Activated CD4-positive, alpha-beta T cell treated with anti-CD3 and anti-CD28 coated beads, Interleukin-2, Interleukin-4, amounts not matched to agents 100 ng/mL and 50 ng/mL, durations not matched to agents 16 hours and 8 hours (primary cell): Measurements from ENCODE around the gene CDK13.

ENCODE experiments used
- DNase-seq: peaks from one replicate; pipeline ENCODE4 v3.0.0-alpha.2; 2020; ENCODE audit warnings: low spot score

The CDK13 gene

DNA sequence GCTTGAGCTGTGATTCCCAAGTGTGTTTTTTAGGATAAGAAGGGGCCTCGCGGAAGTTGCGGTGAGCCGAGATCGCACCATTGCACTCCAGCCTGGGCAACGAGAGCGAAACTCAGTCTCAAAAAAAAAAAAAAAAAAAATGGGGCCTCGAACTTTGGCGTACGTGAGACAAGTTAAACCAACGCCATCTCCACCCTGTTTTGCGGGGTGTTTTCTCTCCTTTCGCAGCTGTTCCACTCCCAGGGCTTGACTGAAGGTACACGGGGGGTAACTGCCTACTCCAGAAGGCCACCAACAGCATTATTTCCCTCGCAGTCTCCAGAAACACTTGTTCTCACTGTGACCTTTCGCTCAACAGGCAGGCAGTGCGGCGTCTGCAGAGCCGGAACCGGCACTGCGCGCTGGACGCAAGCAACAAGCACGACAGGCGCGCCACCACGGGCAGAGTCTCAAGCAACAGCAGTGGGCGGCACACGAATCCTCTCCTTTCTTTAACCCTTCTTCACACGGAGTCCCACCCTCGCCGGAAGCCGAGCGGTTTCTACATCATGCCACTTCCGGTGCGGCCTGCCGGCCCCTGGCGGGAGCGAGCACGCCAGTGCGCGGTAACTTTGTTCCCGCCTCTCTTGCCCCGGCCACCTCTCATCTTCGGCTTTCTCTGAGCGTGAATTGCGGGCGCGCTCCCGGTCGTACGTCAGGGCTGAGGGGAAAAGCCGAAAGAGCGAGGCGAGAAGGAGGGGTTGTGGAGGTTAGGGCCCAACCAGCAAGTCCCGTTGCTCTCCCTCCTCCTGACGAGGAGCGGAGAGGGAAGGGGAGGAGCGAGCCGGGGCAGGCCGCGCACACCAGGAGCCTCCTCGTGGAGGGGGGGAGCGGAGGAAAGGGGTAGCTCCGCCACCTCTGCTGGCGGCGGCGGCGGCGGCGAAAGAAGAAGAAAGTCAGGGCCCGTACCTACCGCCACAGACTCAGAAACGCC is 814 bp upstream of the CDK13 start:
- DNase-seq = peak; percentile 98

DNA sequence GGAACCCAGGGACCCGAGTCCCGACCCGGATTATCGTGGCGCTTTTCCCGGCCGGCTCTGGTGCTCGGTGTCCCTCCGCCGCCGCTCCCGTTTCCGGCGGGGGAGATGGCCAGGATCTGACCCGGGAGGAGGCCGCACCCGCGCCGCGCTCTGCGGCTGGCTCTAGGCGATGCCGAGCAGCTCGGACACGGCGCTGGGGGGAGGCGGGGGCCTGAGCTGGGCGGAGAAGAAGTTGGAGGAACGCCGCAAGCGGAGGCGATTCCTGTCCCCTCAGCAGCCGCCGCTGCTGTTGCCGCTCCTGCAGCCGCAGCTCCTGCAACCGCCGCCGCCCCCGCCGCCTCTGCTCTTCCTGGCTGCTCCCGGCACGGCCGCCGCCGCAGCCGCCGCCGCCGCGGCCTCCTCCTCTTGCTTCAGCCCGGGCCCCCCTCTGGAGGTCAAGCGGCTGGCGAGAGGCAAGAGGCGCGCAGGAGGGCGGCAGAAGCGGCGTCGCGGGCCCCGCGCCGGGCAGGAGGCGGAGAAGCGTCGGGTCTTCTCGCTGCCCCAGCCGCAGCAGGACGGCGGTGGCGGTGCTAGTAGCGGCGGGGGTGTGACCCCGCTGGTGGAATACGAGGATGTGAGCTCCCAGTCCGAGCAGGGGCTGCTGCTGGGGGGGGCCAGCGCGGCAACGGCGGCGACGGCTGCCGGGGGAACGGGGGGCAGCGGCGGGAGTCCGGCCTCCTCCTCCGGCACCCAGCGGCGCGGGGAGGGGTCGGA is 593 bp downstream of the CDK13 start:
- DNase-seq = peak; percentile 28

DNA sequence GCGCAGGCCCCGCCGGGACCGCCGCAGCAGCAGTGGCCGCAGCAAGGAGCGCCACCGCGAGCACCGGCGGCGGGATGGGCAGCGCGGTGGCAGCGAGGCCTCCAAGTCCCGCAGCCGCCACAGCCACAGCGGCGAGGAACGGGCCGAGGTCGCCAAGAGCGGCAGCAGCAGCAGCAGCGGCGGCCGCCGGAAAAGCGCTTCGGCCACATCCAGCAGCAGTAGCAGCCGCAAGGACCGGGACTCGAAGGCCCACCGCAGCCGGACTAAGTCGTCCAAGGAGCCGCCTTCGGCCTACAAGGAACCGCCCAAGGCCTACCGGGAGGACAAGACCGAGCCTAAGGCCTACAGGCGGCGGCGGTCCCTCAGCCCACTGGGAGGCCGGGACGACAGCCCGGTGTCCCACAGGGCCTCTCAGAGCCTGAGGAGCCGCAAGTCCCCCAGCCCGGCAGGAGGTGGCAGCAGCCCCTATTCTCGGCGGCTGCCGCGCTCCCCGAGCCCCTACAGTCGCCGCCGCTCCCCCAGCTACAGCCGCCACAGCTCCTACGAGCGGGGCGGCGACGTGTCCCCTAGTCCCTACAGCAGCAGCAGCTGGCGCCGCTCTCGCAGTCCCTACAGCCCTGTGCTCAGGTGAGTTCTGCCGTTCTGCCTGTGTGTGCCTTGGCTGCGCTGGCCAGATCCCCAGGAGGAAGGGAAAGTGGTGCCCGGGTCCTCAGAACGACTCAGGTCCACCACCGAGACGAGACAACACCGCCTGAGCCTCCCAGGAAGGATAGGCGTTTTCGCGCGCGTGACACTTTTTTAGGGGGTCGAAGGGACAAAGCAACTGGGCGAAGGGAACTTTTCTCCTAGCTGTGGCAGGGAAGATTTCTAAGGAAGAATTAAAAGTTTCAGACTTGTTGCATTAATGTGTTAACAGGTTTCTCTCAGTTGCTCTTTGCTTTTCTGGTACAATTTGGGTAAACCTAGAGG is 1.5 kb downstream of the CDK13 start:
- DNase-seq = peak; percentile 58

DNA sequence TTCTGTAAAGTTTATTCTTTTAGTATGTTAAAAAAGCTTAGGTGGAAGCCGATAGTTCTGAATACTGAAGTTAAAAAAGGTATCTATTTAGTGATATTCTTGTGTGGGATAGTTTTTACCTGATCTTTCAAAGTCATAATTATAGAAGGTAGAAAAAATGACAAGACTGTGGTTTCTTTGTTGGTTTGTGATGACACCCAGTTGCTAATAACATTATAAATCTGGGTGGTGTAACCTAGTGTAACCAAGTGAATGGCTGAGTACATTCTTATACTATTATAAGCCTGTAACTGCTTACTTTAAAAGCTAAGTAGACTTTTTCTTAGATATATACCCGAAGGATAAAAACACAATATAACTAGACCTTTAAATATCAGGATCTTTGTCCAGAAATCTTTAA is 2.3 kb downstream of the CDK13 start:
- peak; percentile 30 for DNase-seq

DNA sequence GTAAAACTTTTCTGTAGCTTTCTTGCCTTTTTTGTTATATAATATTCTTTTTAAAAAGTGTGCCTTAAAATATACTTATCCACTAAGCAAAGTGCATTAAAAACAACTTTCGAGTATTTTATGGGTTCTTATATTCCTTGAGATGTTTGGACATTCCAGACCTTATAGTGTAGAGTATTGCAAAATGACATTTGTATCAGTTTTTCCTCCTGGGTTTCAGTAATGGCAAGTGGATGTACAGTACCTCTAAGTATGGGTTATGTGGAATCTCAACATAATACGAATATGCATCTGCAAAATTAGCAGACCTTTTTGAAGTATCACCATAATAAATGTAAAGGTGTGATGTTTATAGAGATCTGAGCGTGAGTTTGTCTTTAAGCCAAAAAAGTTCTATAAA is 2.7 kb downstream of the CDK13 start:
- no peak for DNase-seq

DNA sequence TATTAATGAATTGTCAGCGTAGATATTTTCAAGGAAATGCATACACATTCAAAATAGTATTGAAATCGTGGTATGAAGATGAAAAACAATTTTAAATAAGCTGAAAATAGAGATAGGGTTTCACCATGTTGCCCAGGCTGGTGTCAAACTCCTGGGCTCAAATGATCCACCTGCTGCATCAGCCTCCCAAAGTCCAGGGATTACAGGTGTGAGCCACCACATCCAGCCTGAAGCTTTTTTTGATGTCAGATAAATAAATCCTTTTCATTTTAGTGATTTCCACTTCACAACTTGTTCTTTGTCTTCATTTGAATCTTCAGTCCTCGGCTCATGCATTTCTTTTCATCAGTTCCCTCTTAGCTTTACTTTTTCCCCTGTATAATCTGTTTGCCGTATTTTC is 4.6 kb downstream of the CDK13 start:
- no peak for DNase-seq

DNA sequence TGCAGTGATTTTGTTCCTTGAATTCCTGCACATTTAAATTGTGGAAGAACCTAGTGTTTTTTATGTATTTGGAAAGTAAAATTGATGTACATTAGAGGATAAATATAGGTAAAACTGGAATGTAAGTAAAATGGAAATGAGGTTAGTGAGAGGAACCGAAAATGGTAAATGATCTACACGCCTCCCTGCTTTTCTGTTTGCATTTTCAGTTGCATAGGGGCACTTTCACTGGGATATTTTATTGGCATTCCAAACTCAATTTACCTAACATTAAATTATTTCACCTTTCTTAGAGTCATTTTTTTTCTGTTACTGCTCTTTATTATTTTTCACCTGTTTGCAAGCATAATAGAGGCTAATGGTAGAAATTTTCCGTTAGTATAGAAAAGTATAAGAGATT is 8.0 kb downstream of the CDK13 start:
- no peak for DNase-seq

DNA sequence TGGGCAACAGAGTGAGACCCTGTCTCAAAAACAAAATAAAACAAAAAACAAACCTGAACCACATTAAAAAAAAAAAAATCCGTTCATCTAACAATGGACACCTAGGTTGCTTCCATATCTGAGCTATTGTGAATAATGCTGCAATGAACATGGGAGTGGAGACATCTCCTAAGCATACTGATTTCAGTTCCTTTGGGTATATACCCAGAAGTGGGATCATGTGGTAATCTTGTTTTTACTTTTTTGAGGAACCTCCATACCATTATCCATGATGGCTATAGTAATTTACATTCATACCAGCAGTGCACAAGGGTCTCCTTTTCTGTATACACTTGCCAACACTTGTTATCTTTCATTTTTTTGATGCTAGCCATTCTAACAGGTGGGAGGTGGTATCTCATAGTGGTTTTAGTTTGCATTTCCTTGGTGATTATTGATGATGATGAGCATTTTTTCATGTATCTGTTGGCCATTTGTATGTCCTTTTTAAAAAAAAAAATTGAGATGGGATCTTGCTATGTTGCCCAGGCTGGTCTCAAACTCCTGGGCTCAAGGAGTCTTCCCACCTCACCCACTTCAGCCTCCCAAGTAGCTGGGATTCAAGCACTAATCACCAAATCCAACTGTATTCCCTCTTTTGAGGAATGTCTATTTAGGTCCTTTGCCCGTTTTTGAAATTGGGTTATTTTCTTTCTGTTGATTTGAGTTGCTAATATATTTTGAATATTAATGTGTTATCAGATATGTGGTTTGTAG is 17.5 kb downstream of the CDK13 start:
- no peak for DNase-seq

DNA sequence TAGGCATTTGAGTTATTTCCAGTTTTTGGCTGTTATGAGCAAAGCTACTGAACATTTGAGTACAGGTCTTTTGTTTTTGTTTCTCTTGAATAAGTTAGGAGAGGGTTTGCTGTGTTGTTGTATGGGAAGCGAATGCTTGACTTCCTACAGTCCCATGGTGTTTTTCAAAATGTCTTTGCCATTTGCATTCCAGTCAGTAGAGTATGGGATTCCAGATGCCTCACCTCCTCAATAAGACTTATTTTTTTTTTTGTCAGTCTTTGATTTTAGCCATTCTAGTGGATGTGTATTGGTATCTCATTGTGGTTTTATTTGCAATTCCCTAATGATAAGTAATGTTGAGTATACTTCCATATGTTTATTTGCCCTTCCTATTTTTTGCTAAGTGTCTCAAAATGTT is 19.4 kb downstream of the CDK13 start:
- no peak for DNase-seq

DNA sequence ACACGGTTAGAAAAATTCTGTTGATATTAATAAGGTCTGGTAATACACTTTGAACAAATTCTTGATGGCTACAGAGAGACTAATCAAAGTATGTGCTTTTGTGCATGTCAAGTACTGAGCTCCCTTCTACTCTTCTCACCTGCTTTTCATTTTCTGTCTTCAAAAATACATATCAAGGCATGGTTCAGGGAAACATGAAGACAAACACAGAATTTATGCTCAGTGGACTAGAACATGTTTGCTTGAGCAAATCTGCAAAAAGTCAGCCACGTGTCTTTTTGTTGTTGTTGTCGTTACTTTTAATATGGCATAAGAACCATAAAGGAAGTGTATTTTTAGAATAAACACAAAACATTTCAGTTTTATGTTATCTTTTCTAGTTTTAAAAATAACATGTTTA is 21.9 kb downstream of the CDK13 start:
- DNase-seq = no peak

DNA sequence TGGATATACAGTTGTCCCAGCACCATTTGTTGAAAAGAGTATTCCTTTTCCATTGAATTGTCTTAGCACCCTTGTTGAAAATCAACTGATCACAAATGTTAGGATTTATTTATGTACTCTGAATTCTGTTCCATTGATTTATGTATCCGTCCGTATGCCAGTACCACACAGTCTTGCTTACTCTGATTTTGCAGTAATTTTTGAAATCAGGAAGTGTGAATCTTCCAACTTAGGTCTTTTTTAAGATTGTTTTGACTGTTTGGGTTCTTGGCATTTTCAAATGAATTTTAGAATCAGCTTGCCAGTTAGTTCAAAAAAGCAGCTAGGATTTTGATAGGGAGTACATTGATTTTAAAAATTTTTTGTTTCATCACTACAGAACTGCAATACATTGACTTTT is 23.7 kb downstream of the CDK13 start:
- no peak for DNase-seq

DNA sequence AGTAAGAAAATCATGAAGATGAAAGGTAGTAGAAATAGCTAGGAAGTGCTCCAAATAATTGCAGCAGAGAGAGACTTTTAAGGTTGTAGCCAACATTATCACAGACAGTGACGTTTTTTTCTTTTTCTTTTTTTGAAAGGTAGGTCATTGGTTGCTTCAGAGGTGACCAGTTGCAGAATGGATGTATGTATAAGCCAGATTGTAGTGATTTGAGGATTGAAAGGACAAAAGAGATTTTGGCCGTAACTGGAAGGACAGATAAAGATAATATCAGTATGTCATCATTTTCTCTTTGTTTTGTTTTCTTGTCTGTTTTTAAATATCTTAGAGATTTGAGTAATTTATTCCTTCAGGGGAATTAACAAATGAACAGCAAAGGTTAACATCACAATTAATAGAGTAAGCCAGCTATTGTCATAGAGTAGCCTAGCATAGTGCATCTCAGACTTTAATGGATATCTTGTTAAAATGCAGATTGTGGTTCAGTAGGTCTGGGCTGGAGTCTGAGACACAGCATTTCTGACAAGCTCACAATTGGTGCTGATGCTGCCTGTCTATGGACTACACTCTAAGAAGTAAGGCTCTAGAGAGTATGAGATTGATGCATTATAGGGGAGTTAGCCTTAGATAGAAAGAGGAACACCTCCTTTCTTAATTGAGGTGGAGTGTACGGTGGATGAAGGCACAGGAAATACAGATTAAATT is 28.3 kb downstream of the CDK13 start:
- no peak for DNase-seq

DNA sequence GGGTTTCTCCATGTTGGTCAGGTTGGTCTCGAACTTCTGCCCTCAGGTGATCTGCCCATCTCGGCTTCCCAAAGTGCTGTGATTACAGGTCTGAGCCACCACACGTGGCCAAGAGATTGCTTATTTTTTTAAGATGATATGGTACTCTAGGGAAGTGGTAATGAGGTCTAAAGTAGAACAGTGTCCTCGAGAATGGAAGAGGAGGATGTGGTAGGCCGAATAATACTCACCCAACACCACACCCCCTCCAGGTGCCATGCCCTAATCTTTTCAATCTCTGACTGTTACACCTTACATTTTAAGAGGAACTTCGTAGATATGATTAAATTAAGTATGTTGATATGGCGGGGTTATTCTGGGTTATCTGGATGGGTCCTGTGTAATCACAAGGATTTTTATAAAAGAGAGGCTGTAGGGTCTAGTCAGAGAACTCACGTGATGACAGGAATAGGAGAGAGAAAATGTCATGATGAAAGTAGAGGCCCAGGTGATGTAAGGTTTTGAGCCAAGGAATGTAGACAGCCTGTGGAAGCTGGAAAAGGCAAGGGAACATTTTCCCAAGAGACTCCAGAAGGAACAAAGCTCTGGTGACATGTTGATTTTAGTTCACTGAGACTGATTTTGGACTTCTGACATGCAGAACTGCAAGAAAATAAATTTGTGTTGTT is 29.5 kb downstream of the CDK13 start:
- DNase-seq = no peak

DNA sequence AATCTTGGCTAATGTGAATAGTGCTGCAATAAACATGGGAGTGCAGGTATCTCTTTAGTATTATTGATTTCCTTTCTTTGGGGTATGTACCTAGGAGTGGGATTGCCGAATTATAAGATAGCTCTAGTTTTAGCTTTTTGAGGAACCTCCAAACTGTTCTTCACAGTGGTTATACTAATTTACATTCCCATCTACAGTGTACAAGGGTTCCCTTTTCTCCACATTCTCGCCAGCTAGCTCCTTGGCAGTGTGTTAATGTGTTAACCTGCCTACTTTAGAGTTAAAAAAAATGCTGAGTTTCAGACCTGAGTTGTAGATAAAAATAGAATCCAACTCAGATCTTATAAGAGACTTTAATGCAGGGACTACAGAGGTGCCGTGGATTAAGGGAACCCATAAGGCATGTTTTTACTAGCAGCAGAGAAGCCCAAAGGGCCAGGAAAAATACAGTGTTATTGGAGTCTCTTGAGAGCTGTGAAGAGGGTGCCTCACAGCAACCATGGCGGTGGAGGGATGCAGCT is 35.4 kb downstream of the CDK13 start:
- DNase-seq = no peak

DNA sequence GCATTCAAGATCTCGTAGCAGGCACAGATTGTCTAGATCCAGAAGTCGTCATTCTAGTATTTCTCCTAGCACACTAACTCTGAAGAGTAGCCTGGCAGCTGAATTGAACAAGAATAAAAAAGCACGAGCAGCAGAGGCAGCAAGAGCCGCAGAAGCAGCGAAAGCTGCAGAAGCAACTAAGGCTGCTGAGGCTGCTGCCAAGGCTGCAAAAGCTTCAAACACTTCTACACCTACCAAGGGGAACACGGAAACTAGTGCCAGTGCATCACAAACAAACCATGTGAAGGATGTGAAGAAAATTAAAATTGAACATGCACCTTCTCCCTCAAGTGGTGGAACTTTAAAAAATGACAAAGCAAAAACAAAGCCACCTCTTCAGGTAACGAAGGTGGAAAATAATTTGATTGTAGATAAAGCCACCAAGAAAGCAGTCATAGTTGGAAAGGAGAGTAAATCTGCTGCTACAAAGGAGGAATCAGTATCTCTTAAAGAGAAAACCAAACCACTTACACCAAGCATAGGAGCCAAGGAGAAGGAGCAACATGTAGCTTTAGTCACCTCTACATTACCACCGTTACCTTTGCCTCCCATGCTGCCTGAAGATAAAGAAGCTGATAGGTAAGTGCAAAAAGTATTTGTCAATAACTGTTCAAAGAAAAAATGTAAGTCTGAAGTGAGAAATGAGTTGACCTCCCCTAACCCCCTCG is 37.7 kb downstream of the CDK13 start:
- DNase-seq = no peak

DNA sequence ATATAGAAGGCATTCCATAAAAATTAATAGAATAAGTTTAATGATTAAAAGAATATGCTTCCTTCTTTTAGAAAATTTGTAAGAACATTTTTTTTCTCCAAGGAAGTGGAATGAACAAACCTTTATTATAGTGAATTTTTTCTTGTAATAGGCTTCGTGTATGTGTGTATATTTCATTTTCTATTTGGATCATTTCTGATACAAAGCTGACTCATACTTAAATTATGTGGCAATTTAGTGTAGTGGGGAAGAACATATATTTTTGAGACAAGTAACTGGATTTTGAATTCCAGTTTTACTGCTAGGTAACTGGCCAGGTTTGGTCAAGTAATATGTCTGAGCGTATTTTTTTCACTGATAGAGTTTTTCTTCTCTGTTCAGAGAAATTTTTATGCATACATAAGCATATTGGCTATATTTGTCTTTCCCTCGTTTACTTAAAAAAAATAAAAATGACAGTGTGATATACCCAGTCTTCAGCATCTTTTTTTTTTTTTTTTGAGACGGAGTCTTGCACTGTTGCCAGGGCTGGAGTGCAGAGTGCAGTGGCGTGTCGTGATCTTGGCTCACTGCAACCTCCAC is 50.8 kb downstream of the CDK13 start:
- peak; percentile 8 for DNase-seq

DNA sequence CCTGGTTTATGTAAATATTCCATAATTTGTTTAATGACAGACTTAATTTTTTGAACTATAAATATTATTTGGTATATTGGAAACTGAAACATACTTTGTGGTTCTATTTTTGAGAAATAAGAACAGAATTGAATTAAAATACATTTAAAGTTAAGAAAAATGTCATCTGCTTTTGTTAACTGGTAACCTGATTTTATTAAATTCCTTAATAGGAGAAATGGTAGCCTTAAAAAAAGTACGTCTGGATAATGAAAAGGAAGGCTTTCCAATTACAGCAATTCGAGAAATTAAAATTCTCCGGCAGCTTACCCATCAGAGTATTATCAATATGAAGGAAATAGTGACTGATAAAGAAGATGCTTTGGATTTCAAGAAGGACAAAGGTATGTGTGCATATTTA is 51.6 kb downstream of the CDK13 start:
- no peak for DNase-seq

DNA sequence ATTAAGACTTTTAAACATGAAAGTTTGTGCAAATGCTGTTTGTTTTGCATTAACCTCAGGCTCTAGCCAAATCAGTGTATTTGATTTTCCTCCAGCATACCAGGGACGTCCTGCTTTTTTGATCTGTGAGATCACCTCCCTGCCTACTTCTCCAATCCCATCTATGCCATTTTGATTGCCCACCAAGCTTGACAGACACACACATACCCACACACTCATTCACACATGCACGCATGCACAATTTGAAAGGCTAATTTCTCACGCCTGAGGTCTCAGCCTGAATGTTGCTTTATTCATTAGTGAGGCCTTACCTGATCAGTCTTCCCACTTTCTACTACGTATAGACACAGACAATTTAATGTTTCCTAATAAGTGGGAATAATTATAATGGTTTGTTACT is 53.5 kb downstream of the CDK13 start:
- no peak for DNase-seq
